Activated CD4-positive, alpha-beta T cell treated with anti-CD3 and anti-CD28 coated beads for 24 hours (primary cell): ENCODE results near the gene DAB1.

Source experiments
- DNase-seq, 2 donors: peaks; one replicate each; pipeline ENCODE4 v3.0.0-alpha.2; 2020; ENCODE audit warnings: low read depth in 2 of 2

The DAB1 gene

GRCh38 chr1:56952501-56952900 lies 471.4 kb downstream of the DAB1 start:
- no peak for DNase-seq

GRCh38 chr1:56948403-56949023 lies 475.3 kb downstream of the DAB1 start:
- no peak for DNase-seq
